Ovary (tissue), 3 donors: ENCODE data around the gene TDRD9.

Experiments
- EP300 ChIP-seq: sonication (generic); formaldehyde crosslinking; IDR thresholded peaks from one replicate; pipeline ENCODE4 v1.6.1; 2017; ENCODE audit warnings: antibody characterized with exemption
- POLR2A ChIP-seq: fragments of 450-650 bp; IDR thresholded peaks from one replicate; pipeline ENCODE4 v1.6.1; 2017; ENCODE audit warnings: antibody characterized with exemption, mild to moderate bottlenecking, moderate library complexity
- TF ChIP-seq, protein P1 (sequence below), 3 donors: fragments of 450-650 bp in 2 of 3; fragments of 200-600 bp in 1 of 3; IDR thresholded peaks; one replicate each; pipeline versions ENCODE4 v1.5.1 to v1.8.0; 2016 to 2022; ENCODE audit warnings: antibody characterized with exemption in 3 of 3, mild to moderate bottlenecking in 1 of 3
- donor health status: DM: no; HTN: no; CAD: no.

DNA sequence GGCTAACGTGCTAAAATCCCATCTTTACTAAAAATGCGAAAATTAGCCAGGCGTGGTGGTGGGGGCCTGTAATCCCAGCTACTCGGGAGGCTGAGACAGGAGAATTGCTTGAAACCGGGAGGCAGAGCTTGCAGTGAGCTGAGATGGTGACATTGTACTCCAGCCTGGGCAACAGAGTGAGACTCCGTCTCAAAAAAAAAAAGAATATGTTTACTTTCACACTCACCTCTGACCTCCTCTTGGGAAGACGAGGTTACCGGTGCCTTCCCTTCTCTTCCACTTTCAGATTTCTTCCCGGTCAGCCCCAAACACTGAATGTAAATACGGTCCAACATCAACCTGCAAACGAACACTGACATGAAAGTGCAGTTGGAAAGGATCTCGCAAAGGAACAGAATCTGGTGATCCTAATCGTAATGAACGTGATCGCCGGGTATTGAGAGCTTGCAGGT, 49.1 kb upstream of the TDRD9 start:
- TF ChIP-seq, protein P1, sequence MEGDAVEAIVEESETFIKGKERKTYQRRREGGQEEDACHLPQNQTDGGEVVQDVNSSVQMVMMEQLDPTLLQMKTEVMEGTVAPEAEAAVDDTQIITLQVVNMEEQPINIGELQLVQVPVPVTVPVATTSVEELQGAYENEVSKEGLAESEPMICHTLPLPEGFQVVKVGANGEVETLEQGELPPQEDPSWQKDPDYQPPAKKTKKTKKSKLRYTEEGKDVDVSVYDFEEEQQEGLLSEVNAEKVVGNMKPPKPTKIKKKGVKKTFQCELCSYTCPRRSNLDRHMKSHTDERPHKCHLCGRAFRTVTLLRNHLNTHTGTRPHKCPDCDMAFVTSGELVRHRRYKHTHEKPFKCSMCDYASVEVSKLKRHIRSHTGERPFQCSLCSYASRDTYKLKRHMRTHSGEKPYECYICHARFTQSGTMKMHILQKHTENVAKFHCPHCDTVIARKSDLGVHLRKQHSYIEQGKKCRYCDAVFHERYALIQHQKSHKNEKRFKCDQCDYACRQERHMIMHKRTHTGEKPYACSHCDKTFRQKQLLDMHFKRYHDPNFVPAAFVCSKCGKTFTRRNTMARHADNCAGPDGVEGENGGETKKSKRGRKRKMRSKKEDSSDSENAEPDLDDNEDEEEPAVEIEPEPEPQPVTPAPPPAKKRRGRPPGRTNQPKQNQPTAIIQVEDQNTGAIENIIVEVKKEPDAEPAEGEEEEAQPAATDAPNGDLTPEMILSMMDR (IDR thresholded peaks at IDR 0.05) = no peak
- TF ChIP-seq POLR2A = no peak
- TF ChIP-seq EP300 = no peak
